Neural progenitor cell (in vitro differentiated cells): Measurements from ENCODE around the gene TEAD3.

Experiments
- EZH2 ChIP-seq: fragments of 200-600 bp; sonication (generic); IDR thresholded peaks from 2 replicates; pipeline ENCODE4 v1.6.1; 2017; ENCODE audit warnings: antibody characterized with exemption, mild to moderate bottlenecking, moderate library complexity
- EZH2phosphoT487 ChIP-seq: fragments of 200-600 bp; sonication (generic); IDR thresholded peaks from 2 replicates; pipeline ENCODE4 v1.6.1; 2017; ENCODE audit warnings: antibody characterized with exemption
- TF ChIP-seq, protein P1 (sequence below): fragments of 200-600 bp; sonication (generic); IDR thresholded peaks from 2 replicates; pipeline ENCODE4 v1.5.1; 2017; ENCODE audit warnings: antibody characterized with exemption, mild to moderate bottlenecking

DNA sequence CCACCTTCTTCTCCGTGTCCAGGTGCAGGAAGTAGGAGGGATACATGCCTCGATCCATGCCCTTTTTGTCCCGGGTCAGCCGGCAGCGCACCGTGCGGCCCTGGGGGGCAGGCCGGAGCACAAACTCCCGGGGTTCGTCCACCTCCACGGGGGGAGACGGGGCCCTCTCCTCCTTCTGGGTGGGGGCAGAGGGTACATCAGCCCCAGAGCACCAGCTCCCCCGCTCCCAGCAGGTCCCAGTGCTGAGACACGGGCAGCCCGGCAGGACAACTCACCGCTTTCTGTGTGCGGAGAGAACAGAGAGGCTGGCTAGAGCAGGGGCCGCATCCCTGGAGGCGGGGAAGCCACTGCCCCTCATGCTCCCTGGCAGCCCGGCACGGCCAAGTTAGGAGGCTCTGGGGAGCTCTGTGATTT lies 9.1 kb upstream of the TEAD3 start:
- TF ChIP-seq, protein P1, sequence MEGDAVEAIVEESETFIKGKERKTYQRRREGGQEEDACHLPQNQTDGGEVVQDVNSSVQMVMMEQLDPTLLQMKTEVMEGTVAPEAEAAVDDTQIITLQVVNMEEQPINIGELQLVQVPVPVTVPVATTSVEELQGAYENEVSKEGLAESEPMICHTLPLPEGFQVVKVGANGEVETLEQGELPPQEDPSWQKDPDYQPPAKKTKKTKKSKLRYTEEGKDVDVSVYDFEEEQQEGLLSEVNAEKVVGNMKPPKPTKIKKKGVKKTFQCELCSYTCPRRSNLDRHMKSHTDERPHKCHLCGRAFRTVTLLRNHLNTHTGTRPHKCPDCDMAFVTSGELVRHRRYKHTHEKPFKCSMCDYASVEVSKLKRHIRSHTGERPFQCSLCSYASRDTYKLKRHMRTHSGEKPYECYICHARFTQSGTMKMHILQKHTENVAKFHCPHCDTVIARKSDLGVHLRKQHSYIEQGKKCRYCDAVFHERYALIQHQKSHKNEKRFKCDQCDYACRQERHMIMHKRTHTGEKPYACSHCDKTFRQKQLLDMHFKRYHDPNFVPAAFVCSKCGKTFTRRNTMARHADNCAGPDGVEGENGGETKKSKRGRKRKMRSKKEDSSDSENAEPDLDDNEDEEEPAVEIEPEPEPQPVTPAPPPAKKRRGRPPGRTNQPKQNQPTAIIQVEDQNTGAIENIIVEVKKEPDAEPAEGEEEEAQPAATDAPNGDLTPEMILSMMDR = no peak
- TF ChIP-seq EZH2 (no peak), EZH2phosphoT487 (no peak)
